ENCODE results near the gene NEK5. TPM values are rescaled to one million over a fixed set of nuclear protein-coding genes. Genes with fewer than 3 reads are reported as not detected.

Gene NEK5
- total RNA-seq, 2 donors from 2014 or later = 0.33 to 0.78 TPM

- H3K27ac ChIP-seq = no peak overlapping the region
- WGBS, 2 donors = 80% methylated on average over 4 of the region's 4 CpGs
- DNase-seq (peak in 2 of 4 donors; percentile 39), ATAC-seq (no peak)
- TF ChIP-seq POLR2A (IDR thresholded peaks at IDR 0.05) (no peak), CTCF (IDR thresholded peaks at IDR 0.05) (no peak)
- peaks cover 0 to 3% of the 10 kb centered on the region in 2 donors for H3K36me3 ChIP-seq (replicated peaks in 1 of 2; ENCODE audit: insufficient read depth in 1 of 2, low read depth in 2 of 2)
- intact Hi-C loops (cut with DNase I) = no loop called here
- peaks cover 32% of the 10 kb centered on the region for H3K4me1 ChIP-seq
- H3K4me3 ChIP-seq = no peak overlapping the region
- H3K9me3 ChIP-seq = no peaks in the 10 kb centered on the region
- H3K27me3 ChIP-seq = no peaks in the 10 kb centered on the region
These were observed 99.3 kb downstream of the NEK5 start for GRCh38 chr13:52029569-52029968.

- ATAC-seq (no peak), DNase-seq (no peak)
- Histone ChIP-seq H3K4me1 (peaks cover 32% of the 10 kb centered on the region), H3K4me3 (no peak overlapping the region), H3K36me3 (replicated peaks in 1 of 2; ENCODE audit: insufficient read depth in 1 of 2, low read depth in 2 of 2) (peaks cover 0 to 3% of the 10 kb centered on the region in 2 donors), H3K27me3 (no peaks in the 10 kb centered on the region), H3K27ac (no peak overlapping the region), H3K9me3 (no peaks in the 10 kb centered on the region)
- intact Hi-C loops (cut with DNase I) = no loop called here
- TF ChIP-seq POLR2A (IDR thresholded peaks at IDR 0.05) = no peak
- TF ChIP-seq CTCF (IDR thresholded peaks at IDR 0.05) = no peak
- WGBS, 2 donors = 94 to 98% methylated on average over 1 of the region's 1 CpG
These were observed 101.0 kb downstream of the NEK5 start for GRCh38 chr13:52027832-52028231.

GRCh38 chr13:52026246-52026626, 102.6 kb downstream of the NEK5 start:
- no peaks in the 10 kb centered on the region for H3K27me3 ChIP-seq
- H3K36me3 ChIP-seq (replicated peaks in 1 of 2; ENCODE audit: insufficient read depth in 1 of 2, low read depth in 2 of 2) = peaks cover 0 to 3% of the 10 kb centered on the region in 2 donors
- 92 to 95% methylated on average over 3 of the region's 3 CpGs for WGBS, 2 donors
- H3K4me3 ChIP-seq = no peak overlapping the region
- intact Hi-C loops (cut with DNase I) = no loop called here
- H3K9me3 ChIP-seq = no peaks in the 10 kb centered on the region
- TF ChIP-seq CTCF (IDR thresholded peaks at IDR 0.05) = no peak
- TF ChIP-seq POLR2A (IDR thresholded peaks at IDR 0.05) = no peak
- peaks cover 32% of the 10 kb centered on the region for H3K4me1 ChIP-seq
- ATAC-seq = no peak
- no peak for DNase-seq
- H3K27ac ChIP-seq = peak overlapping the region in 1 of 4 donors; percentile 47

- H3K36me3 ChIP-seq (replicated peaks in 1 of 2; ENCODE audit: insufficient read depth in 1 of 2, low read depth in 2 of 2) = peaks cover 0 to 3% of the 10 kb centered on the region in 2 donors
- DNase-seq (peak in 1 of 4 donors; percentile 10), ATAC-seq (peak; percentile 64)
- peak overlapping the region in 2 of 4 donors; percentile 26 to 47 for H3K27ac ChIP-seq
- H3K4me3 ChIP-seq = no peak overlapping the region
- H3K27me3 ChIP-seq = no peaks in the 10 kb centered on the region
- WGBS, 2 donors = 82 to 87% methylated on average over 8 of the region's 8 CpGs
- TF ChIP-seq POLR2A (IDR thresholded peaks at IDR 0.05) (no peak), CTCF (IDR thresholded peaks at IDR 0.05) (no peak)
- peaks cover 32% of the 10 kb centered on the region for H3K4me1 ChIP-seq
- no peaks in the 10 kb centered on the region for H3K9me3 ChIP-seq
- intact Hi-C loops (cut with DNase I) = no loop called here
These were observed 103.2 kb downstream of the NEK5 start for GRCh38 chr13:52025475-52026245.

- Histone ChIP-seq H3K9me3 (no peaks in the 10 kb centered on the region), H3K36me3 (replicated peaks in 1 of 2; ENCODE audit: insufficient read depth in 1 of 2, low read depth in 2 of 2) (peaks cover 0 to 6% of the 10 kb centered on the region in 2 donors), H3K27ac (peak within 1 kb of the TSS in 1 of 4 donors; percentile 47), H3K4me3 (no peak within 1 kb of the TSS), H3K4me1 (peaks cover 29% of the 10 kb centered on the region), H3K27me3 (no peaks in the 10 kb centered on the region)
- DNase-seq (no peak), ATAC-seq (no peak)
- no peak for TF ChIP-seq POLR2A (IDR thresholded peaks at IDR 0.05)
- TF ChIP-seq CTCF (IDR thresholded peaks at IDR 0.05) = no peak
- 95 to 97% methylated on average over 3 of the region's 3 CpGs for WGBS, 2 donors
- intact Hi-C loops (cut with DNase I) = no loop called here
These were observed 104.4 kb downstream of the NEK5 start, which contains the start of gene UTP14C for GRCh38 chr13:52024481-52024880. TSS of gene UTP14C (plus strand) at chr13:52024691. CDS start at chr13:52028805, 4,114 bp downstream.

Measured in body of pancreas (tissue), 4 donors.